SU-DHL-6 (cell line): ENCODE data around the gene DNAJB2.

Experiments used
- H2AFZ ChIP-seq: fragments of 200-600 bp; sonication (generic); 2 replicates; pipeline ENCODE4 v1.6.1; 2014; ENCODE audit warnings: low read depth, mild to moderate bottlenecking, moderate library complexity, mixed read lengths, antibody characterized with exemption, low read length; ENCODE audit not compliant: severe bottlenecking
- H3F3A ChIP-seq: fragments of 200-600 bp; shearing (Covaris generic); 2 replicates; pipeline ENCODE4 v1.6.0; 2016; ENCODE audit warnings: antibody characterized with exemption, mild to moderate bottlenecking; ENCODE audit not compliant: insufficient read depth
- H3K27ac ChIP-seq: fragments of 200-600 bp; sonication (generic); 2 replicates; pipeline ENCODE4 v1.5.1; 2016; ENCODE audit warnings: low read depth, mild to moderate bottlenecking, low read length, moderate library complexity, mixed read lengths
- H3K27me3 ChIP-seq: fragments of 200-600 bp; sonication (generic), shearing (Covaris generic); 2 replicates; pipeline ENCODE4 v1.6.0; 2014; ENCODE audit warnings: mild to moderate bottlenecking, low read length
- H3K36me3 ChIP-seq: fragments of 200-600 bp; sonication (generic); 2 replicates; pipeline ENCODE4 v1.6.1; 2014; ENCODE audit warnings: mild to moderate bottlenecking, low read length, mixed read lengths
- H3K4me2 ChIP-seq: fragments of 300-600, 200-600 bp; shearing (Covaris generic), sonication (generic); 2 replicates; pipeline ENCODE4 v1.6.0; 2014; ENCODE audit warnings: low read length, low read depth, mild to moderate bottlenecking; ENCODE audit not compliant: poor library complexity, severe bottlenecking
- H3K4me3 ChIP-seq: fragments of 200-600 bp; sonication (generic); 2 replicates; pipeline ENCODE4 v1.5.1; 2014; ENCODE audit warnings: antibody characterized with exemption, low read length, mild to moderate bottlenecking, mixed read lengths; ENCODE audit not compliant: insufficient read depth, poor library complexity, severe bottlenecking
- H3K79me2 ChIP-seq: fragments of 200-600 bp; sonication (generic); 2 replicates; pipeline ENCODE4 v1.6.1; 2014; ENCODE audit warnings: mild to moderate bottlenecking, low read length, moderate library complexity; ENCODE audit not compliant: insufficient read depth
- H3K9ac ChIP-seq: fragments of 200-600 bp; sonication (generic); 2 replicates; pipeline ENCODE4 v1.7.0; 2014; ENCODE audit warnings: mild to moderate bottlenecking, low read length
- H3K9me2 ChIP-seq: fragments of 200-600 bp; sonication (generic); replicated peaks from 2 replicates; pipeline ENCODE4 v1.6.1; 2014; ENCODE audit warnings: low read length; ENCODE audit not compliant: insufficient read depth
- H3K9me3 ChIP-seq: fragments of 200-600 bp; sonication (generic); 2 replicates; pipeline ENCODE4 v1.6.1; 2014; ENCODE audit warnings: low read length, mixed read lengths; ENCODE audit not compliant: insufficient read depth
- H4K20me1 ChIP-seq: fragments of 200-600 bp; sonication (generic); 2 replicates; pipeline ENCODE4 v1.6.1; 2014; ENCODE audit warnings: low read depth, mild to moderate bottlenecking, antibody characterized with exemption, low read length, moderate library complexity, mixed read lengths
- CTCF ChIP-seq: fragments of 200-600 bp; sonication (generic); IDR thresholded peaks from one replicate; pipeline ENCODE4 v1.5.1; 2017; ENCODE audit warnings: antibody characterized with exemption, mild to moderate bottlenecking, low read length, moderate library complexity; ENCODE audit not compliant: insufficient read depth, poor library complexity, severe bottlenecking
- EZH2phosphoT487 ChIP-seq: fragments of 200-600 bp; sonication (generic), shearing (Covaris generic); conservative IDR thresholded peaks from 2 replicates; pipeline ENCODE4 v1.6.1; 2018; ENCODE audit warnings: mild to moderate bottlenecking, antibody characterized with exemption, low read length, moderate library complexity, mixed read lengths

Gene DNAJB2

DNA sequence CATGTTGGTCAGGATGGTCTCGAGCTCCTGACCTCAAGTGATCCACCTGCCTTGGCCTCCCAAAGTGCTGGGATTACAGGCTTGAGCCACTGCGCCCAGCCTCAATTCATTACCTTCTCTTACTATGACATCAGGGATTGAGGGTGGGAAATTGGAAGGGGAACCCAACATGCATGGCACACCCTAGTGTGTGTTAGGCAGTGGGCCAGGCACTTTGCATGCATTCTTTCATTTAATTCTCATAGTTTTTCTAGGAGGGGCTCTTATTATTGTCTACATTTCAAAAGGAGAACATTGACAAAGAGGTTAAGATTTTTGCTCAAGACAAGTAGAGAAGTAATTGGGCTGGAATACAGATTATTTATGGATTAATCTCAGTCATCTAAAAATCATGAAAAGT is 10.9 kb upstream of the DNAJB2 start:
- no peaks in the 10 kb centered on the region for H3K9me3 ChIP-seq
- TF ChIP-seq CTCF, result no peak
- no peak for TF ChIP-seq EZH2phosphoT487
- H2AFZ ChIP-seq, result no peak overlapping the region
- no peak overlapping the region for H3K9ac ChIP-seq
- no peaks in the 10 kb centered on the region for H4K20me1 ChIP-seq
- no peak overlapping the region for H3K27ac ChIP-seq
- H3K36me3 ChIP-seq, result no peaks in the 10 kb centered on the region
- no peaks in the 10 kb centered on the region for H3K27me3 ChIP-seq
- no peaks in the 10 kb centered on the region for H3K9me2 ChIP-seq
- H3F3A ChIP-seq, result no peaks in the 10 kb centered on the region
- no peak overlapping the region for H3K4me3 ChIP-seq
- H3K79me2 ChIP-seq, result no peaks in the 10 kb centered on the region
- no peak overlapping the region for H3K4me2 ChIP-seq

DNA sequence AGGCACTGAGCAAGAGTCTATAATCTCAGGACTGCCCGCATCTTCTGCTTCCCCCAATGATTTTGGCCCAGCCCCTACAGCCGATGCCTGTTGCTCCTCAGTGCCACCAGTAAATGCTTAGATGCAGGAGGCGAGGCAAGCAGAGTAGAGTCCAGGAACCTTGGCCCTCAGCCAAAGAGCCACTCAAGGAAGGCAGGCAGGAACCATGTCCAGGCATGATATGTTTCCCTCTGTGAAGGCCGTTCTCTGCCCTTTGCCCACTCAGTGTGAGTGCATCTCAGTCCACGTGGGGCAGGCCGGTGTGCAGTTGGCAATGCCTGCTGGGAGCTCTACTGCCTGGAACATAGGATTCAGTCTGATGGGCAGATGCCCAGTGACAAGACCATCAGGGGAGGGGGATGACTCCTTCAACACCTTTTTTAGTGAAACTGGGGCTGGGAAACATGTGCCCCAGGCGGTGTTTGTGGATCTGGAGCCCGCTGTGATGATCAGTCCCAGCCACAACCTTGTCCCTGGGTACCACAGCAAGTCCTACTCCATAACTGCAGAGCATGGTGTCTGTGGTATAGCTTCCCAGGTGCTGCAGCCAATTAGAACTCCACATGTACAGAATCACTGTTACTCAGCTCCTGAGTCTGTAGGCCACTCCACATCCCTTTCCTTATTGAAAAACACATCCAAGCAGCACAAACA is 9.7 kb upstream of the DNAJB2 start:
- Histone ChIP-seq H3K9me3 (no peaks in the 10 kb centered on the region), H3K27me3 (no peaks in the 10 kb centered on the region), H3K9me2 (no peaks in the 10 kb centered on the region), H4K20me1 (no peaks in the 10 kb centered on the region), H3K79me2 (no peaks in the 10 kb centered on the region), H3K4me3 (no peak overlapping the region), H3K27ac (no peak overlapping the region), H3F3A (no peaks in the 10 kb centered on the region), H3K9ac (no peak overlapping the region), H3K36me3 (no peaks in the 10 kb centered on the region), H3K4me2 (no peak overlapping the region), H2AFZ (no peak overlapping the region)
- TF ChIP-seq EZH2phosphoT487 (no peak), CTCF (no peak)

GRCh38 chr2:219270055-219270372 is 9.2 kb upstream of the DNAJB2 start:
- H4K20me1 ChIP-seq, result no peaks in the 10 kb centered on the region
- H3K79me2 ChIP-seq, result no peaks in the 10 kb centered on the region
- TF ChIP-seq CTCF (no peak), EZH2phosphoT487 (no peak)
- H3K27me3 ChIP-seq, result no peaks in the 10 kb centered on the region
- H3K4me3 ChIP-seq, result no peak overlapping the region
- H3K9me2 ChIP-seq, result no peaks in the 10 kb centered on the region
- H3K27ac ChIP-seq, result no peak overlapping the region
- H3K36me3 ChIP-seq, result no peaks in the 10 kb centered on the region
- no peaks in the 10 kb centered on the region for H3F3A ChIP-seq
- H3K9me3 ChIP-seq, result no peaks in the 10 kb centered on the region
- no peak overlapping the region for H3K9ac ChIP-seq
- H3K4me2 ChIP-seq, result no peak overlapping the region
- H2AFZ ChIP-seq, result no peak overlapping the region
